ELF-1 (cell line): ENCODE results near the gene SYT8.

Experiments used
- DNase-seq: peaks from one replicate; pipeline ENCODE4 v3.0.0-alpha.2; 2016; ENCODE audit warnings: low read depth, low spot score

Gene SYT8

DNA sequence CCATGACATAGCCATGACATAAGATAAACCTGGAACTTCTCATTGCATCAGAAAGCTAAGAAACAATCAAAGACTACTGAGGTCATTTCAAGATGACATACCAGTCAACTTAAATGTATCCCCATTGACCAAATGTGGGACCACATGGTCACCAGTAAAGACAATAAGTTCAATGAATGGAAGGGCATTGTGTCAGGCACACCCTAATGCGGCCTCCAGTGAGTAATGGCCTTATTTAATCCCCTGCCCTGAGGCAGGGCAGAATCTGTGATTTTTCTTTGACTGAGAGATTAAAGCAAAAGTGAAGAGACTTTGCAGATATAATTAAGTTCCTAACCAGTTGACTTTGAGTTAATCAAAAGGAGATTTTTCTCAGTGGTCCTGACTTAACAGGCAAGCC is 17.3 kb upstream of the SYT8 start:
- no peak for DNase-seq

DNA sequence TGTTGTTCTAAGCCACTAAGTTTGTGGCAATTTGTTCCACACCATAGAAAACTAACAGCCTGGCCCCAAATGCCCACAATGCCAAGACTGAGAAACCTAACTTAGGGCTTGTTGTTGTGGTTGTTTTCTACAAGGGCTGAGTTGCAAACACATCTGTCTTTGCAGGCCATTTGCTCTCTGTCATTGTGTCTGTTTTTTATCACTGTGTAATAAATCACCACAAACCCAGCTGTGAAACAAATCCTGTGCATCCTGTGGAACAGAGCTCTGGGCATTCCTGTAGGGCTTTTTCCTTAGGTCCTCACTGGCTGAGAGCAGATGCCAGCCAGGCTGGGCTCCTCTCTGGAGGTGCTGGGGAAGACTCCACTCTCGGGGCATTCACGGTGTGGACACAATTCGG is 15.7 kb upstream of the SYT8 start:
- no peak for DNase-seq

DNA sequence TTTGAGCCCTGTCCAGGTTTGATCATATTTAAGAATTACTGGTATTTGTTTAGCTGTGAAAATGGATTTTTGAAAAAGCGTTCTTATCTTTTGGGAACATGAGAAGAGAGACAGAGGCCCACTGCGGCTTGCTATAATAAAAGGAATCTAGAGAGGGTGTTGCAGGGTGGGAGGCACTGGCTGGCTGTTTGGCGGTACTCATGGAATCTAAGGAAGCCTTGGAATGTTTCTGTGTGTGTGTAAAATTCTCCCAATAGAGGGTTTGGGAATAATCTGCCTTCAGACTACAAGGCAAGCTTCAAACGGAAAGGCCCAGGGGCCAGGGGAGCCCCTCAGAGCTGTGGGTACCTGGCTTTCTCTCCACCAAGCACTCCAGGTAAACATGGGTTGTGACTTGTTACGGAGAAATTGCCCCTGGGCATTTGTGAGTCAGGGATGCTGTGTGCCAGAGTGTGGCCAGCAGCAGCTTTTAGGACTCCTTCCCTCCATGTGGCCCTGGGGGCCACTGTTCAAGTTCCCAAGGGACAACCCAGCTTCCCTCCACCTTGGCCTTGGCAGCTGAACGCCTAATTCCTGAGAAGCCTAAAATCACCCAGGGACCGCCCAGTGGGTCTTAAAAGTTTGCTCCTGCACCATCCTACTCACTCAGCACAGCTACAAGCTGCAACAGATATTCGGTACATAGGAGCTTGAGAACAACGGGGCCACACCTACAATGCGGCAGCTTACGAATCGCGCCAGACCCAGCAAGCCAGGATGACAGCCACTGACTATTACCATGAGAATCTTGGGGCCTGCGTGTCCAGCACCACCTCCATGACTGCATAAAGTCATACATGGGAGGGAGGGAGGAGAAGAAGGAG is 14.1 kb upstream of the SYT8 start:
- no peak for DNase-seq

DNA sequence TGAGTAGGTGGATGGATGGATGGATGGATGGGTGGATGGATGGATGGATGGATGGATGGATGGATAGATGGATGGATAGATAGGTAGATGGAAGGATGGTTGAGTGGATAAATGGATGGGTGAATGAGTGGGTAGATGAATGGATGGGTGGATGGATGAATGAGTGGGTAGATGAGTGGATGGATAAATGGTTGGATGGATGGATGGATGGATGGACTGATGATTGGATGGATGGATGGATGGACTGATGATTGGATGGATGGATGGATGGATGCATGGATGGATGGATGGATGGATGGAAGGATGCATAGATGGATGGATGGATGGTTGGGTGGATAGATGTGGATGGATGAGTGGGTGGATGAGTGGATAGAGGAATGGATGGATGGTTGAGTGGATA is 13.2 kb upstream of the SYT8 start:
- DNase-seq, result no peak

DNA sequence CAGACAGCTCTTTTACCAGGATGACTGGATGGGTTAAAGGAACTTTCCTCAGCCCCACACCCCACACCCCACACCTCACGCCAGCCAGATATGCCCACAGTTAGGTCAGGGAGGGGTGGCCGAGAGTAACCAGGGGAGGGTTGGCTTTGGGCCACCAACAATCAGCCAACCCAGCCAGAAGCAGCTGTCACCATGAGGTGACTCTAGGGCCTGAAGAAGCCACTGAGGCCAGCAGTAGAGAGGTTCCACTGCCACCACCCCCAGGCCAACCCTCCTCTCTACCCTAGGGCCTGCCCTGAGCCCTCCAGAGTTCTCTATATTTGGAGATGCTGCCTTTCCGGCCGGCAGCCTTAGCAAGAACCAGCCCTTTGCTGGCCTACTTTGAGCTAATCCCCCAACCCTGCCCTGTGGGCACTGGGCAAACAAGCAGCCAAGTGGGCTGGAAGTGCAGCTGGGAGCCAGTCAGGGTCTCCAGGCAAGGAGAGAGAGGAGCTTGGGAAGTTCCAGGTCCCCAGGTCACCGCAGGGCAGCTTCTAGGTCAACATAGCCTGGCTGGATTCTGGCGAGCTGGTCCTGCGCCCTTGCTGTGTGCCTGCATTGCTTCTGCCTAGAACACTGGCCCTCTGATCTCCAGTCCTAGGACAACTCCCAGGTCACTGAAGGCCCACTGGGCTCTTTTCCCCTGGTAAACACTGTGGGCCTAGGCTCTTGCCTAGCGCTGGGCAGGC is 12.0 kb upstream of the SYT8 start:
- DNase-seq, result no peak

DNA sequence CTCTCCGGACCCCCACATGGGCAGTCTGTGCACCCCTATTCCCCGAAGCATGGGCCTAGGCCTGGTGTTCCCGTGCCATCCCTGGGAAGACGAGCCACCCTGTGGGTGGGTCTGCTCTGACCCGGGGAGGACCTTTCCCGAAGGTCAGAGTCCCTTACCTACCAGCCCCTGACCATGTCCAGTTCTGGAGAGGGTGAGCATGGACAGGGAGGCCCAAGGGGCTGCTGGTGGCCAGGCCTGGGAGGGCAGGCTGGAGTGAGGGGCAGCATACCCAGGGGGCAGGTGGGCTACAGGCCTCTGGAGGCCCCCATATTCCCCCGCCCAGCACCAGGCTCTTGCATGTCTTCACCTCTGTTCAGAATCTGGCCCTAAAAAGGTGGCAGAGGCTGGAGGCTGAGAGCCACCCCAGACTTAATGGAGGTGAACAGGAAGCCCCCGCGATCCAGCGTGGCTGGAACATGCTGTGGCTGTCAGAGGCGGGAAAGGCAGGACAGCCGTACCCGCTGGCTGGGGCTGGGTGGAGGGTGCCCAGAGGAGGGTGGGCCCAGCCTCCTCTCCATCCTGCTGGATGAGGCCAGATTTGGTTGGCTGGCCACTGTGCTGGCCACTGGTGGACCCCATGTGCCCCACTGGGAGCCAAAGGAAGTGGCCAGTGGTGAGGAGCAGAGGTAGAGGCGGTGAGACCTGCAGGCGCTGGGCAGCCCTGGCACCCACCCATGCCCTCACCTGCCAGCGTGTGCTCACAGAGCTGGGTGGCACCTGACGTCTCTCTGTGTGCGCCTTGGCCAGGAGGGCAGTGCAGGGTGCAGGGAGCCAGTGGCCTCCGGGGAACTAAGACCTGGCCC is 11.2 kb upstream of the SYT8 start:
- no peak for DNase-seq

DNA sequence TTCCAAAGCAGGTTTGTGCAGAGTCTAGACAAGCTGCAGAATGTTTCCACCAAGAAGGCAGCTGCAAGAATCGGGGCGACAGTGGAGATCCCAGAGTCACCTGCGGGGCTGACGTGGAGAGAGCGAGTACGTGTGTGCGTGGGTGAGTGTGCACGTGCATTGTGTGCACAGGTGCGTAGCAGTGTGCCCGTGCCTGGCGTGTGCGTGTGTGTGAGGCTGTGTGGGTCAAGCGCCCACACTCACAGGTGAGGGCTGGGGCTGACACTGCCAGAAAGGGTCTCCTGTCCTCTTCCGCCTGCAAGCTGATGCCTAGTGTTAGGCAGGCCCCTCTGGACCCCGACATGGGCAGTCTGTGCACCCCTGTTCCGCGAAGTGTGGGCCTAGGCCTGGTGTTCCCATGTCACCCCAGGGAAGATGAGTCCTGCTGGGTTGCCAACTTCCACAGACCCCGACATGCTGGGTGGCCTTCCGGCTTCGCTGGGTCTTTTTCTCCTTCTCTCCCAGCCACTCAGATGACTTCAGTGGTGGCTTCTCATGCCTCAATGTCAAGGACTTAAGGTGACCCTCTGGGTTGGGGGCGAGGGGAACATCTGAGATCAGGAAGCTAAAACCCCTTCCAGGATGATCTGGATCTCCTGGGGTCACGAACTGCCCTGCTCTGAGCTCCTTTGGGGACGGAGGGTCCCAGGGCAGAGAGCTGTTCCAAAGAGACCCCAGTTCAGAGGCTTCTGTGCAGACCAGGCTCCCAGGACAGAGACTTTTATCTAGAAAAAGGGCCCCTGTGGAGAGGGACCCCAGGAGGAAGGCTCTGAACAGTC is 10.4 kb upstream of the SYT8 start:
- DNase-seq, result no peak

DNA sequence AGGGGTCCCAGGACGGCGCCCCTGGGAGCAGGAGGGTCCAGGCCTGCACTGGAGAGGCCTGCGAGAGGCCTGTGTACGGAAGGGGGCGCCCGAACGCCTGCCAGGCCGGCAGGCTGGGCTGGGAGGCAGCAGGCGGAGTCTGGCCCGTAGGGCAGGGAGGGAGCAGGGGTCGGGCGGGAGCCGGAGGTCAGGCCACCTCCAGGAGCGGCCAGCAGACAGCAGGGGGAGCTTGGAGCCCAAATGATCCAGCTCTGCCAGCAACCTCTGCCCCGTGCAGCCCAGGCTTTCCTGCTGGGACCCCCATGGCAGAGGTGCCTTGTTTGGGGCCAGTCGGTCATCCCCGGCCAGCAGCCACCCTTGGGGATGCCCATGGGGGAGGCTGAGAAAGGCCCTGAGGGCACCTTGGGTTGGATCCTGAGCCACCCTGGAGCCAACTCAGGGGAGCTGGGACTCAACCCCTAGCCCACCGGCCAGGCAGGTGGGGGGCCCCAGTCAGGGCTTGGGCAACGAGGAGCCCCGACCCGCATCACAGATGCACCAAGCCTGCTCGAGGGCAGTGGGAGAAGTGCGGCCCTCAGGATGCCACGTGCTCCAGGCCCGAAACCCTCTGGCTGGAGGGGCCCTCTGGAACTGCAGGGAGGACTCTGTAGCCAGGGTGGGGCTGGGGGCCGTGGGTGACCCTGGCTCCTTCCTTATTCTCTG is 9.6 kb upstream of the SYT8 start:
- peak; percentile 96 for DNase-seq

DNA sequence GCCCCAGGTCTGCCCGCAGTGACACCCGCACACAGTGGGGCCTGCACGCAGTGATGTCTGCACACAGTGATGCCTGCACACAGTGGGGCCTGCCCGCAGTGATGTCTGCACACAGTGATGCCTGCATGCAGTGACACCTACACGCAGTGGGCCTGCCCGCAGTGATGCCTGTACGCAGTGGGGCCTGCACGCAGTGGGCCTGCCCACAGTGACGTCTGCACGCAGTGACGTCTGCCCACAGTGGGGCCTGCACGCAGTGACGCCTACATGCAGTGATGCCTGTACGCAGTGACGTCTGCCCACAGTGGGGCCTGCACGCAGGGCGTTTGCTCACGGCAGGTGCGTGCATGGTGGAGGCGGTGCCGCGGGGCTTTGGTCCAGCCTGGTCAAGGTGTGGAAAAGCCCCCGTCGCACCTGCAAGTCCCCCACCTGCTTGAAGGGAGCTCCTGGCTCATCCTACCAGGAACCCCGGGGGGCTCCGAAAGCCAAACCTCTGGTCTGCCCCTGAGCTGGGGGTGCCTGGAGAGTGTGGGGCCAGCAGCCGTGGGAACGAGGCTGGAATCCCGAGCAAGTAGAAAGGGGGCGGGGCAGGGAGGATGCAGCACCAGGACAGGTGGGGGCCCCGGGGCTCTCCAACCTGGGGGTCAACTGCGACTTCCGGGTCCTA is 8.9 kb upstream of the SYT8 start:
- DNase-seq, result no peak

DNA sequence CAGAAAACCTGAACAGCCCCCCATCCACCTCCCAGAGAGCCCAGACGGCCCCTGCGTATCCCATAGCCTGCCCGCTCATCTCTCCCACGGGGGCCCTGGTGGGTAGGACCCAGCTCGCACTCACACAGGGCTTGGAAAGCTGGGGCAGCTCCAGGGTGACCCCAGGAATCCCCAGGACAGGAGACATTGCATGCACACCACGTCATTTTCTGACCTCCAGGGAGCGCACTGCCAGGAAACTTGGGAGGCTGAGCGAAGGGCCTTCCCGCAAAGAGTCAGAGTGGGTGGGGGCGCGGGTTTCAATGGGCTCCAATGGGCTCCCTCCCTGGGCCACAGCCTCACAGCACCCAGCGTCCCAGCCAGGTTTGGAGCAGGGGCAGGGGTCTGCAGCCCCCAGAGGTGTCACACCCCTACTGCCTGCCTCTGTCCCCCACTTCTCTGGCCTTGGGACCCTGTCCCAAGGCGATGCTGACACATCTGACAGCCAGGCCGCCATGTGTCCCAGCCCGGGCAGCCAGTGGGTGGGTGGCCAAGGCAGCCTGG is 8.2 kb upstream of the SYT8 start:
- no peak for DNase-seq

DNA sequence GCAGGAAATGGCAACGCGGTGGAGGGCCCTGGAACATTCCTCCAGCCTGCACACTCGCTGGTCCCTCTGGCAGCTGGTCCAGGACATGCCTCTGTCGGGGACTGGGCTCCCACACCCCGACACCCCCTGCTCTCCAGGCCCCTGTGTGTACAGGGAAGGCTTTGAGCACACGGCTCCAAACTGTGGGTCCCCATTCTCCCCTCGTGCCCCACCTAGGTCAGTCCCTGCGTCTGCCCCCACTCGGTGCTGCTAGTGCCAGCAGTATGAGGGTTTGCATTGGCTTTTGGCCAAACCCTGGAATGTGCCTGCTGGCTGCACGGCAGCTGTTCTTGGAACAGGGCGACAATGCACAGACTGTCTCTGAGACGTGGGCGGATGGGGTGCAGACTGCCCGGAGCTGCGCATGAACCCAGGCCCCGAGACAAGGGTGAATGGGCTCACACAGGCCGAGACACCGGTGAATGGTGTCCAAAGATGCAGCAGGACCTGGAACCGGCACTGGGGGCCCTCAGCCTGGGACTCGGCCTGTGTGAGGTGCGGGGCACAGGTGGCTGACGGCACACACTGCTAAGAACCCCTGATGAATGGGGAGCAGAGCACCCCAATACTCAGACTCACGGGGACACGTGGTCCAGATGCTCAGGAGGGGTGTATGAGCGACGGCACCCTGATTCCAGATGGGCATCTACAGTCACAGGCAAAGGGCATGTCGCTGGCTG is 7.5 kb upstream of the SYT8 start:
- no peak for DNase-seq

DNA sequence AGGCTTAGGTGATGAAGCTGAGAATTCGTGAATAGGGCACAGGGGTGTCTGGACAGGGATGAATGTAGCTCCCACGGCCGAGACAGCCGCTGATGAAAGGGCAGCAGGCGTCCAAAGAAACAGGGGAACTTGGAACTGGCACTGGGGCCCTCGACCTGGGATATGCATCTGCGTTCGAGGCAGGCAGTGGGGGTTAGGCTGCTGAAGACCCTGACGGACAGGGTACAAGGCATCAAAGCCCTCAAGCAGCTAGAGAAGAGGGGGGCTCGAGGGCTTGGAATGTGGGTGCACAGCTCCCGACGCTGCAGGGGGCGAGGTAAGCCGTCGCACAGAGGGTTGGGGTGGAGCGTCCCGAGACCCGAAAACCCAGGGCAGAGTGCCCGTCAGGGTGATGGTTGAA is 6.9 kb upstream of the SYT8 start:
- DNase-seq, result no peak

DNA sequence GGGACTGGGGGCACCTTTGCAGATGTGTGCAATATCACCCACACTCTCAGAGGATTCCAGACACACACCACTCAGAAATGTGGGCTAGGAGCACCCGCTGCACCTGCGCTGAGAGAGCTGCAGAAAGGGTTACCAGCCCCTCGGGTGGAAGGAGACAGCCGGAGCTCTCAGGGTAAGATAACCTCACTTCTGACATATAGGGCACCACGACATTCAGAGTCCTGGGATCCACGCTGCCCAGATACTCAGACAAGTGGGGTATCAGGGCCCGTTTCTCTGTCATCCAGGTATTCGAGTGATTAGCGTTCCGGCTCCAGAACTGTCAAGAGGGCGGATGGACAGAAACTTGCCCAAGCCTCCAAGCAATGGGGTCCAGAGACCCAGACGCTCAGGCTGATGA is 6.2 kb upstream of the SYT8 start:
- no peak for DNase-seq

DNA sequence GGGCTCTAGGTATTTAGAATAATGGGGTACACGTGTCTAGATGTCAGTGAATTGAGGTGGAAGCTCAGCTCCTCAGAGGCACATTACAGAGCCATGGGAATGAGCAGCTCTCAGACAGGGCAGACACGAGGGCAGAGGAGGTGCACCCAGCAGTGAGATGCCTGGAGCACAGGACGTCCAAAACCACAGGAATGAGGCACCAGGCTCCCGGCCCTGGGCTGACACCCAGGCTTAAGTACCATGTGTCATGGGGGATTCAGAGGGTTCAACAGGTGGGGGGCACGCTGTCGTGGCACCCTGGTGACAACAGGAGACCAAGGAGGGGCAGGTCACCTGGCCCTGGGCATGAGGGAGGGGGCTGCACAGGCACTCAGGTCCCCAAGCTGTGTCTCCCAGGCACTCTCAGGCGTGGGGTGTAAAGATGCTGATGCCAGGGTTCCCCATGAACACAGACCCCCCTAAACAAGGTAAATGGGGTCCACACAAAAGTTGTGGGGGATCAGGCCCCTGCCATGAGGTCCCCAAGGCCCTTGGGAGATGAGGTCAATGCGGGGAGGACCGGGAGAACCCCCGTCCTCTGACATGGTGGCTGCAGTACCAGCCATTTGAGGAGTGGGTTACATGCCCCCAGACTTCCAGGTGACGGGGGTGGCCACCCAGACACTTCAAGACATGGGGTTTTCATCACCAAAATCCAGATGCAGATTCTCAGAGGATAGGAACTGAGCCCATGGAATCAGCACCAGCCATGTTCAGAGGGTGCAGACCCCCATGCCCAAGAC is 5.6 kb upstream of the SYT8 start:
- DNase-seq, result no peak

DNA sequence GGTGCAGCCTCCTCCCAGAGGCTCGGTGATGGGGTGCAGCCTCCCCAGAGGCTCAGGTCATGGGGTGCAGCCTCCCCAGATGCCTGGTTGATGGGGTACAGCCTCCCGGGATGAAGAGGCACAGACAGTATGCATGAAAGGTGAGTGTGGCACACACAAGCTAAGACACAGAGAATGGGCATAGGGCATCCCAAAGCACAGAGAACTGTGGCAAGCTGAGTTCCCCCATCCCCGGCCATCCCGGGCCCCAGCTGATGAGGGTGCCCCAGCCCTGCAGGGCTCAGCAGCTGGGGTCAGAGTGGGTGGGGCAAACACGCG is 4.8 kb upstream of the SYT8 start:
- DNase-seq, result no peak

DNA sequence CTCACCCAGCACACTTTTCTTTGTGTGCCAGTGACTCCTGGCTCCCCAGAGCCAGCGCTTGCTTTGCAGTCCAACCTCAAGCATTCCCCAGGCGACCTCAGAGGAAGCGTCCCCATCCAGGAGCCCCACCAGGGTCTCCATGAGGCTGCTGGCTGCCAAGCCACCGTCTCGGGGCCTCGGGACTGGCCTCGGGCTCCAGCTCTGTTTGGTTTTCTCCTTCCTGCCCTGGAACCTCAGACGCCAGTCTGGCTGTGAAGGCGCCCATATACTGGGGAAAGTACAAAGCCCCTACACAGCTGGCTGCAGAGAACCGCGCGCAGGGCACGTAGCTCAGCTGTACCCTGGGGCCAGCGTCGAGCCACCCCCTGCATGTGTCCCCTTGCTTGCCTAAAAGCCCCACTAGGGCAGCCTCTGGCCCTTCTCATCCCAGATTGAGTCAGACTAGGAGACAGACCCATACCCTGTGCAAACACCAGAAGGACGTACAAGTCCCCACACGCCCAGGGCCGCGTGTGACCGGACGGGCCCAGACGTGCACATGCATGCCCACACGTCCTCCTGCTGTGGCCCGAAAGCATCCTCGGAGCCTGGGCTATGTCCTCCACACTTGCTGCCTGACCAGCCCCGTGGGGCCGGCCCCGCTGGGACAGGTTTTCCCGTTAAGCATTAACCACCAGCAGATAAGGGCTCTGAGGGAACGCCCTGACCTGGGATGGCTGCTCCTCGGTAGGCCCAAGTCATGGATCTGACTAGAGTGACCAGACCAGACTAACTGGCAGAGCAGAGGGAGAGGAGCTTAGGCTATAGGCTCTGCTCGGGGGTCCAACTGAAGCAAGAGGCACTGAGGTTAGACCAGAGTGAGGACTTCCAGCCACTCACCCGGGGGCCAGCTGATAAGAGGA is 4.2 kb upstream of the SYT8 start:
- DNase-seq, result peak; percentile 62

DNA sequence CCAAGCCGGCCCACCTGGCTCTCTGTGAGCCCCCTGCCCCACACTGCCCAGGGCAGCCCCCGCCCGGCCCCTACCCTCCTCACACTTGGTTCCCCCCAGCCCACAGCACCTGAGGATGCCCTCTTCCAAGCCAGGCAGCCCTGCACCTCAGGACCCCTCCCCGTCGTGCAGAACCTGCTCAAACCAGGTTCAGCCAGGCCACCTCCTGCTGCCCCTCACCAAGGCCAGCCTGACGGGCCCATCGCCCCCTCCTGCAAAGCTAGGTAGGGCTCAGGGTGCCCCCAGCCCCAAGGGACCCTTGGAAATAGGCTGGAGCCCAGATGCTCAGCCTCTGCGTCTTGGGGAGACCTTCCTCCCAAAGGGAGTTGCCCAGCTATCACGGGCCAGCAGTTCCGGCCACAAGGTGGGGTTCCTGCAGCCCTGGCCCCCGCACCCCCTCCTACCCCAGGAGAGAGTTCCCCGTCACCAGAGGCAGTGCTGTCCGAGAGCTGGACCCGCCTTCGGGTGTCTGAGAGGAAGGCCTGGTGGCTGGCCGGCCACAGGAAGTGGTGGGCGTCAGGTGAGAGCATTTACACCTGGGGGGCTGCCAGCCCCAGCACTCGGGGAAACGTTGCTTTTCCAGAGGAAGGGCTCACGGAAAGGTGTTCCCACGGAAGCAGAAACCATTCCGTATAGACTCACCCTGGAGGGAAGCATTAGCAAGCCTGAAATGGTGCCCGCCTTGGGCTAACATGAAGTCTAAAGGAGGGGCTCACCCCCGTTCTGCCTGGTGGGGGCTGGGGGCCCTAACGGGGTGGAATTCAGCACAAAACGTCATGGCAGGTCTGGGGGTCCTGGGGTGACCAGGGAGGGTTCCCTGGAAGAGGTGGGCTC is 3.2 kb upstream of the SYT8 start:
- DNase-seq, result no peak
